ENCODE measurements around the gene DOCK2.

DOCK2 gene

DNA sequence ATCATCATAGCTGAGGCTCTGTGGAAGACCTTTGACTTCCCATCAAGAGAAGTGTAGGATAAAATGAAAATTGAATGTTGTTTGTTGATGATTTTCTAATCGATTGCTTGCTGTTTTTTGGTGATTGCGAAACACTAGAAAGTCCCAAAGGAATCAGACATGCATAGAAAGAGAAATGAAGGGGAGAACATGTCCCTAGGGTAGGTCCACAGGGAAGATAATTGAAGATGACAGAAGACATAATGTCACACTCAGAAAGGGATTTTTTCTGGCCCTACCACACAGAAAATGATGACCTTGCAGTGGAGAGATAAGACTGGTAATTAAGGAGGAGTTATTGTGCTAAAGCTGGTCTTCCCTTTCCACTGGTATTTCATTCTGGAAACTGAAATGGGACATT lies 280.4 kb downstream of the DOCK2 start:
- H3K27me3 ChIP-seq (ENCODE audit: insufficient read depth, low read length, poor library complexity): no peaks in the 10 kb centered on the region
- H4K20me1 ChIP-seq (ENCODE audit: insufficient read depth, low read length): no peaks in the 10 kb centered on the region; the same call in 1 of the 2 replicates
- no peaks in the 10 kb centered on the region for H3K9me3 ChIP-seq (ENCODE audit: insufficient read depth, low read length, severe bottlenecking)
- no peaks in the 10 kb centered on the region for H3K79me2 ChIP-seq (ENCODE audit: insufficient read depth, low read length)
- peaks cover 4% of the 10 kb centered on the region; the same call in 1 of the 2 replicates for H3K36me3 ChIP-seq (ENCODE audit: insufficient read depth, low read length)
- no peak overlapping the region for H3K4me3 ChIP-seq (ENCODE audit: low read depth in 1 of 2, low read length in 2 of 2)
- H3K4me2 ChIP-seq (ENCODE audit: insufficient read depth, low read length): no peak overlapping the region
- no peak for DNase-seq
- ATAC-seq (ENCODE audit: insufficient read depth, low read depth): no peak
- TF ChIP-seq, protein P1, sequence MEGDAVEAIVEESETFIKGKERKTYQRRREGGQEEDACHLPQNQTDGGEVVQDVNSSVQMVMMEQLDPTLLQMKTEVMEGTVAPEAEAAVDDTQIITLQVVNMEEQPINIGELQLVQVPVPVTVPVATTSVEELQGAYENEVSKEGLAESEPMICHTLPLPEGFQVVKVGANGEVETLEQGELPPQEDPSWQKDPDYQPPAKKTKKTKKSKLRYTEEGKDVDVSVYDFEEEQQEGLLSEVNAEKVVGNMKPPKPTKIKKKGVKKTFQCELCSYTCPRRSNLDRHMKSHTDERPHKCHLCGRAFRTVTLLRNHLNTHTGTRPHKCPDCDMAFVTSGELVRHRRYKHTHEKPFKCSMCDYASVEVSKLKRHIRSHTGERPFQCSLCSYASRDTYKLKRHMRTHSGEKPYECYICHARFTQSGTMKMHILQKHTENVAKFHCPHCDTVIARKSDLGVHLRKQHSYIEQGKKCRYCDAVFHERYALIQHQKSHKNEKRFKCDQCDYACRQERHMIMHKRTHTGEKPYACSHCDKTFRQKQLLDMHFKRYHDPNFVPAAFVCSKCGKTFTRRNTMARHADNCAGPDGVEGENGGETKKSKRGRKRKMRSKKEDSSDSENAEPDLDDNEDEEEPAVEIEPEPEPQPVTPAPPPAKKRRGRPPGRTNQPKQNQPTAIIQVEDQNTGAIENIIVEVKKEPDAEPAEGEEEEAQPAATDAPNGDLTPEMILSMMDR (IDR thresholded peaks at IDR 0.05; ENCODE audit: borderline replicate concordance, extremely low read depth, low read length, poor library complexity, severe bottlenecking): no peak
- TF ChIP-seq EZH2 (IDR thresholded peaks at IDR 0.05; ENCODE audit: borderline replicate concordance, low read depth, low read length, severe bottlenecking): no peak
- H3K27ac ChIP-seq (ENCODE audit: low read length): no peak overlapping the region
- no peaks in the 10 kb centered on the region for H3K4me1 ChIP-seq (ENCODE audit: insufficient read depth, low read length)
- H3K9ac ChIP-seq (ENCODE audit: low read depth, low read length): no peak overlapping the region
- no peak overlapping the region for H2AFZ ChIP-seq (ENCODE audit: low read depth, low read length)

DNA sequence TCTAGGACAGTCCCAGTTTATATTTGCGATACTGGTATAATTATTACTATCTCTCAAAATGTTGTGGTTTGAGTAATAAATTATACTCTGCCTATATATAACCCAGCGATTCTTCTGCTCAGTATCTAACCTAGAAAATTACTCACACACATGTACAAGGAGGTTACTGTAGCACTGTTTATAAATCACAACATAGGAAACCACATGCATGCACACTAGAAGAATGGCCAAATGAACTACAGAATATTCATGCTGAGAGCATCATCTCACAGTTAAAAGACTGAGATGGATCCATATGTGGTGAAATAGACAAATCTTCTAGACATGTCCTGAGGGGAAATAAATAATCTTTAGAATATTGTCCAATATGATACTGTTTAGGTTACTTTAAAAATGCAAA lies 281.2 kb downstream of the DOCK2 start:
- Histone ChIP-seq H3K9ac (ENCODE audit: low read depth, low read length) (no peak overlapping the region), H3K36me3 (ENCODE audit: insufficient read depth, low read length) (peaks cover 4% of the 10 kb centered on the region; the same call in 1 of the 2 replicates), H3K79me2 (ENCODE audit: insufficient read depth, low read length) (no peaks in the 10 kb centered on the region), H3K4me3 (ENCODE audit: low read depth in 1 of 2, low read length in 2 of 2) (no peak overlapping the region), H3K27ac (ENCODE audit: low read length) (no peak overlapping the region), H2AFZ (ENCODE audit: low read depth, low read length) (no peak overlapping the region), H3K4me1 (ENCODE audit: insufficient read depth, low read length) (no peaks in the 10 kb centered on the region), H3K9me3 (ENCODE audit: insufficient read depth, low read length, severe bottlenecking) (no peaks in the 10 kb centered on the region), H4K20me1 (ENCODE audit: insufficient read depth, low read length) (no peaks in the 10 kb centered on the region; the same call in 1 of the 2 replicates), H3K4me2 (ENCODE audit: insufficient read depth, low read length) (no peak overlapping the region), H3K27me3 (ENCODE audit: insufficient read depth, low read length, poor library complexity) (no peaks in the 10 kb centered on the region)
- DNase-seq (no peak), ATAC-seq (ENCODE audit: insufficient read depth, low read depth) (no peak)
- no peak for TF ChIP-seq EZH2 (IDR thresholded peaks at IDR 0.05; ENCODE audit: borderline replicate concordance, low read depth, low read length, severe bottlenecking)
- TF ChIP-seq, protein P1 (IDR thresholded peaks at IDR 0.05; ENCODE audit: borderline replicate concordance, extremely low read depth, low read length, poor library complexity, severe bottlenecking): no peak

DNA sequence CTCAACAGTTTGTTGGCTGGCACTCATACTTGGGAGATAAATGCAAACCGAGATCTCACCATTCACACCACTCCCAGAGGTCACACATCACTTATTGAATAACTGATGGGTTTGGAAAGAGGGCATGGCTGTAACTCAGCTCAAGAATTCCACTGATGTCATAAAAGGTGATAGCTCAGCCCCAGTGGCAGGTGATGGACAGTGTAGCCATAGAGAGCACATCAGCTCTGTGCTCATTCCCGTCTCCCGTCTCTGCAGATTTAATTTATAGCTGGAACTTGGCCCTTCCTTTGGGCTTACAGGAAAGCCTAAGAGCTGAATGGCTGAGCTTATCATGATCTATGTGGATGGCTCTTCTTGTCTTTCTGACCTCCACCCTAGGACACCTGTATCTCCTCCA lies 283.4 kb downstream of the DOCK2 start:
- Histone ChIP-seq H3K27me3 (ENCODE audit: insufficient read depth, low read length, poor library complexity) (no peaks in the 10 kb centered on the region), H4K20me1 (ENCODE audit: insufficient read depth, low read length) (no peaks in the 10 kb centered on the region; the same call in 1 of the 2 replicates), H3K36me3 (ENCODE audit: insufficient read depth, low read length) (peaks cover 5% of the 10 kb centered on the region; the same call in 1 of the 2 replicates), H3K79me2 (ENCODE audit: insufficient read depth, low read length) (no peaks in the 10 kb centered on the region), H3K4me2 (ENCODE audit: insufficient read depth, low read length) (no peak overlapping the region), H3K9ac (ENCODE audit: low read depth, low read length) (no peak overlapping the region), H3K27ac (ENCODE audit: low read length) (no peak overlapping the region), H3K9me3 (ENCODE audit: insufficient read depth, low read length, severe bottlenecking) (no peaks in the 10 kb centered on the region), H2AFZ (ENCODE audit: low read depth, low read length) (no peak overlapping the region), H3K4me1 (ENCODE audit: insufficient read depth, low read length) (peaks cover 8% of the 10 kb centered on the region), H3K4me3 (ENCODE audit: low read depth in 1 of 2, low read length in 2 of 2) (no peak overlapping the region)
- TF ChIP-seq, protein P1 (IDR thresholded peaks at IDR 0.05; ENCODE audit: borderline replicate concordance, extremely low read depth, low read length, poor library complexity, severe bottlenecking): no peak
- no peak for TF ChIP-seq EZH2 (IDR thresholded peaks at IDR 0.05; ENCODE audit: borderline replicate concordance, low read depth, low read length, severe bottlenecking)
- DNase-seq (no peak), ATAC-seq (ENCODE audit: insufficient read depth, low read depth) (no peak)

DNA sequence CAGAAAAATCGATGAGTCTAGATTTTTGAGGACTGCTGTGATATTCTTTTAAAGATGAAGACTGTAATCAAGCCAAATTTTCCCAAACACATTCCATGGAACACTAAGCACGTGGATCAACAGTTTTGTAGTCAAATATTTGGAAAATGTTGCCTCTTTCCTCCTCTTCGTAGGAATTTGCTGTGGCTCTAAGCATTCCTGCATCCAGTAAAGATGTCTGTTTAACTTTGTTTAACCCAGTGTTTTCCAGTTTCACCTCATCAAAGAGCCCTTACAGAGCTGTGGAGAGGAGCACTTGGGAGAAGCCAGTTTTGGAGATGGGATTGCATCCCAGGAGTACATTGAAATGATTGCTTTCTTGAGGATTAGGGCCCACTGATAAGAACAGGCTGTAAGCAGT lies 284.3 kb downstream of the DOCK2 start:
- Histone ChIP-seq H3K4me1 (ENCODE audit: insufficient read depth, low read length) (peaks cover 8% of the 10 kb centered on the region), H3K9ac (ENCODE audit: low read depth, low read length) (no peak overlapping the region), H4K20me1 (ENCODE audit: insufficient read depth, low read length) (no peaks in the 10 kb centered on the region; the same call in 1 of the 2 replicates), H3K79me2 (ENCODE audit: insufficient read depth, low read length) (no peaks in the 10 kb centered on the region), H3K4me2 (ENCODE audit: insufficient read depth, low read length) (no peak overlapping the region), H2AFZ (ENCODE audit: low read depth, low read length) (no peak overlapping the region), H3K9me3 (ENCODE audit: insufficient read depth, low read length, severe bottlenecking) (no peaks in the 10 kb centered on the region), H3K27me3 (ENCODE audit: insufficient read depth, low read length, poor library complexity) (no peaks in the 10 kb centered on the region), H3K4me3 (ENCODE audit: low read depth in 1 of 2, low read length in 2 of 2) (no peak overlapping the region), H3K27ac (ENCODE audit: low read length) (no peak overlapping the region), H3K36me3 (ENCODE audit: insufficient read depth, low read length) (peaks cover 5% of the 10 kb centered on the region; the same call in 1 of the 2 replicates)
- TF ChIP-seq, protein P1 (IDR thresholded peaks at IDR 0.05; ENCODE audit: borderline replicate concordance, extremely low read depth, low read length, poor library complexity, severe bottlenecking): no peak
- no peak for TF ChIP-seq EZH2 (IDR thresholded peaks at IDR 0.05; ENCODE audit: borderline replicate concordance, low read depth, low read length, severe bottlenecking)
- no peak for DNase-seq
- no peak for ATAC-seq (ENCODE audit: insufficient read depth, low read depth)
